ENCODE measurements around the gene CCDC127.

DNA sequence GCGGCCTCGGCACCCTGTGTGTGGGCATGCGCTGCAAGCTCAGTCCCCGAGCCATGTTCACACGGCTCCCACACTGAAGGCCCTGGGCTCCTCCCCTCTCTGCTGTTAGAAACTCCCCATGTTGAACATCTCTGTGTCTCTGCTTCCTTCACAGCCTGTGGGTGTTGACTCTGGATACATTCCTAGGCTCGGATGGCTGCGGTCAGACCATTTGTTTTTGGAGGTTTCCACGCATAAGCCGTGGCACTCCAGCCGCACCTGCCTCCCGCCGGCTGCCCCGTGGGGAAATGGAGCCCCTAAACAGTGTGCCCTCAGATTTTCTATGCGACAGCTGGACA, 57.8 kb downstream of the CCDC127 start:
- TF ChIP-seq CTCF (IDR thresholded peaks at IDR 0.05; ENCODE audit: borderline replicate concordance, extremely low read depth, low read length, poor library complexity, severe bottlenecking) = no peak
- no peak for TF ChIP-seq EZH2 (IDR thresholded peaks at IDR 0.05; ENCODE audit: borderline replicate concordance, low read depth, low read length, severe bottlenecking)
